Activated CD4-positive, alpha-beta T cell treated with anti-CD3 and anti-CD28 coated beads for 24 hours (primary cell): Measurements from ENCODE around the gene DDX21.
A peak's percentile ranks its signal among the peaks of the same experiment; 100 is the strongest.
"Not testable (repeated sequence)": the region's sequence is repeated elsewhere in the genome, so short reads cannot be mapped to it uniquely, and the experiment has no call there.

Source experiments
- DNase-seq, 2 donors: peaks; one replicate each; pipeline ENCODE4 v3.0.0-alpha.2; 2020; ENCODE audit warnings: low read depth in 2 of 2

Gene DDX21

GRCh38 chr10:68955832-68956532 lies at the start of gene DDX21:
DDX21 (plus strand) TSS chr10:68956170; CDS start chr10:68956226, 56 bp downstream.
- DNase-seq: peak; percentile 78

GRCh38 chr10:68924593-68924992 lies 31.4 kb upstream of the DDX21 start:
- DNase-seq: no peak

GRCh38 chr10:68925489-68925888 lies 30.5 kb upstream of the DDX21 start:
- no peak for DNase-seq

GRCh38 chr10:68929157-68929556 lies 26.8 kb upstream of the DDX21 start:
- not testable (repeated sequence) for DNase-seq

GRCh38 chr10:68929888-68930287 lies 26.1 kb upstream of the DDX21 start:
- not testable (repeated sequence) for DNase-seq

GRCh38 chr10:68932860-68933259 lies 23.1 kb upstream of the DDX21 start:
- DNase-seq: not testable (repeated sequence)

- DNase-seq: no peak
Observed at GRCh38 chr10:68934994-68935393, 21.0 kb upstream of the DDX21 start.

GRCh38 chr10:68938117-68938516 lies 17.9 kb upstream of the DDX21 start:
- DNase-seq: no peak

GRCh38 chr10:68938884-68939283 lies 17.1 kb upstream of the DDX21 start:
- DNase-seq: no peak

GRCh38 chr10:68940917-68941316 lies 15.1 kb upstream of the DDX21 start:
- not testable (repeated sequence) for DNase-seq

GRCh38 chr10:68950598-68950997 lies 5.4 kb upstream of the DDX21 start:
- DNase-seq: no peak

GRCh38 chr10:68954904-68955303 lies 1.1 kb upstream of the DDX21 start:
- DNase-seq: no peak

- DNase-seq: peak in 1 of 2 donors; percentile 16
Observed at GRCh38 chr10:68955355-68955831, 577 bp upstream of the DDX21 start.

GRCh38 chr10:68957284-68957615 lies 1.3 kb downstream of the DDX21 start:
- DNase-seq: no peak

GRCh38 chr10:68957654-68958053 lies 1.7 kb downstream of the DDX21 start:
- no peak for DNase-seq

- no peak for DNase-seq
Observed at GRCh38 chr10:68959695-68960527, 3.9 kb downstream of the DDX21 start.

- no peak for DNase-seq
Observed at GRCh38 chr10:68963151-68963550, 7.2 kb downstream of the DDX21 start.

GRCh38 chr10:68973975-68974374 lies 18.0 kb downstream of the DDX21 start:
- DNase-seq: no peak

- not testable (repeated sequence) for DNase-seq
Observed at GRCh38 chr10:68975936-68976473, 20.0 kb downstream of the DDX21 start.

- DNase-seq: not testable (repeated sequence)
Observed at GRCh38 chr10:68979738-68980137, 23.8 kb downstream of the DDX21 start.

GRCh38 chr10:68981074-68981473 lies 25.1 kb downstream of the DDX21 start:
- no peak for DNase-seq

GRCh38 chr10:68982389-68982788 lies 26.4 kb downstream of the DDX21 start:
- DNase-seq: no peak

GRCh38 chr10:68987611-68988010 lies 31.6 kb downstream of the DDX21 start:
- no peak for DNase-seq
